Measurements from ENCODE around the gene AIMP1. TPM values are rescaled to one million over a fixed set of nuclear protein-coding genes. Genes with fewer than 3 reads are reported as not detected.

Gene AIMP1
- 10 to 100 TPM; 32.7 to 45.8 TPM for total RNA-seq
- long read RNA-seq, donor 1, transcript AIMP1-202 (7 exons, 2,586 nt): major isoform, 10 of 14 reads
- long read RNA-seq, donor 1, partial matches to known transcripts: 3 of 14 reads
- long read RNA-seq, donor 1, other reads (novel, unspliced or antisense): 1 of 14 reads
- long read RNA-seq, donor 2, transcript AIMP1-202 (7 exons, 2,586 nt): major isoform, 11 of 30 reads
- long read RNA-seq, donor 2, partial matches to known transcripts: 10 of 30 reads
- long read RNA-seq, donor 2, other reads (novel, unspliced or antisense): 9 of 30 reads

DNA sequence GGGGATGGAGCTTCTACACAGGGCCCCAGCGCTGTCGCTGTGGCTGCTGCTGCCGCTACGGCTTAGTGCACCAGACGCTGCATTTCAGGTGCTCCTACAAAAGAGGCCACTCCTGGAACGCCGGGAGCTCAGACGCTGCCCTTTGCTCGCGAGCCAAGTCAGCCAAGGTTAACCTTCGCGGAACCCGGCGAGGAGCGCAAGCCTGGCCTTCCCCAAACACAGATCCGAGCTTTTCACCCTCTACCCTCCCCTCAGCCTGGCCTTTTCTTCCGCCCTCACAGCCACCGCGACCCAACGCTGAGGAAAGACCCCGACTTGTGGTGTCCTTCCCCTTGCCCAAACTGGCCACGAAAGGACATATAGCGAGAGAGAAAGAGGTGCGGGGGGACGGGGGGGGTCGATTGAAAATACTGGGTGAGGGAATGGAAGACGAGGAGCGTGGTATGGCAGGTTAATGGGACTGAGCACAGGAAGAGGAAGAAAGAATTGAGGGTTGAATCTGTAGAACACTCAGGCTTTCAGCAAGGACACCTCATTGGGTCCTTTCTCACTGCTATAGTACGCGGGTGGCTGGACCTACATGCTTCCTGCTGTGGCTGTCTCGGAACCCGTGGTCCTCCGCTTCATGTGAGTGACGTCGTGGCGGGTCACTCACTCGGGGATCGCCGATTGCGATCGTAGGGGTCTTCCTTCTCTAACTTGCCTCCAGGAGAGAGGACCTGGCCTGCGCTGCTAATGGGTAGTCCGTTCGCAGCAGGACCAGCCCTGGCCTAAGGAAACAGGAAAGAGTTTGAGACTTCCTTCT is at the start of gene AIMP1, which contains the start of gene TBCK:
TSS of gene AIMP1 (plus strand) at position 583 of the 805 bp plus-strand sequence. CDS start 8,460 bp downstream, outside the sequence.
TSS of gene TBCK (minus strand) at position 242 of the 805 bp plus-strand sequence. CDS start 7,249 bp downstream, outside the sequence.
- intact Hi-C loops (cut with DNase I): no loop called here
- DNase-seq (ENCODE audit: low spot score): peak; percentile 96

DNA sequence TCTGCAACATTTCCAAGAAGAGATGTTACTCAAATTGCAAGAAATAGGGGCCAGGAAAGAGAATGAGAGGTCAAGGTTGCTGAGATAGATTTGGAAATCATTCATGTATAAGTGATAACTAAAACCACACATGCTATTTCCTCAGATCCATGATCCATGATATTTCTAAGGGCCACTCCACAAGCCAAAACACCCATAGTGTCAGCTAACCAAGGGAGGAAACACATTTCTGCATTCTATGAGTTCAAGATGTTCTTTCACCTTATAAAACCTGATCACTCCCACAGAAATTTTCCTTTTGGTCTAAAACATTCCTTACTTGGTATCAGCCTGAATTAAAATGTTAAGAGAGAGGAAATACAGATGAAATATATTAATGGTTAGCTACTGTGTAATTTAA is 47.6 kb upstream of the AIMP1 start:
- intact Hi-C loops (cut with DNase I): no loop called here
- no peak for DNase-seq (ENCODE audit: low spot score)

DNA sequence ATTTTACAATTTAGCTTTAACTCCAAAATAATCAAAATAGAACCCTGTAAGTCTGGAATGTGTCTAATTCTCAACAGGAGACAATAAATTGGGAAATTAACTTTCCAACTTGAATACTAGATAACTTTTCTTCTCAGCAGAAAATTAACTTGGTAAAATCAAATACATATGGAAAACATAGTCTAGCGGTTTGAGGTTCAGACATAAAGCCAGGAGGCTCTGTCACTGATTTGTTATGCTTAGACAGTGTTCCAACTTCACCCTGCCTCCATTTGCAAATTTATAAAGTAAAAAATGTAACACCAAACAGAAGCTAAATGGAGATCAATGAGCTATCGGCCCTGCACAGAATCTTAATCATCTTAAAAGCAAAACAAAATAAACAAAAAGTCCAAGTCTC is 46.6 kb upstream of the AIMP1 start:
- no peak for DNase-seq (ENCODE audit: low spot score)
- intact Hi-C loops (cut with DNase I): no loop called here

DNA sequence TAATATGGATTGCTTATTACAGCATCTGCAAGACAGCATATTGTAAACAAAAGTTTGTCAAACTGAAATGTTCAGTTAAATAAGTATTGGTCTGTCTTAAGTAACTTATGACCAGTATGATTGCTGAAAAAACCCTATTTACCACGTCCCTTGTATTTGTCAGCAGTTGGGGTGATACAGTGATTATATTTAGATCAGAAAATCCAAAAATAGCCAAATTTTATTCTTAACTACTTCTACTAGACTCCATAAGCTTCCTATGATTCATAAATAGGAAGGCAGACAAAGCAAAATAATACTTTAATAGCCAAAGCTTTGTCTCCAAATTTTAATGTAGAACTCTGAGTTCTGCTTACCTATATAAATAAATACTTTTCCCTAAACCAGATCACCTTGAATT is 45.6 kb upstream of the AIMP1 start:
- intact Hi-C loops (cut with DNase I): no loop called here
- DNase-seq (ENCODE audit: low spot score): no peak

DNA sequence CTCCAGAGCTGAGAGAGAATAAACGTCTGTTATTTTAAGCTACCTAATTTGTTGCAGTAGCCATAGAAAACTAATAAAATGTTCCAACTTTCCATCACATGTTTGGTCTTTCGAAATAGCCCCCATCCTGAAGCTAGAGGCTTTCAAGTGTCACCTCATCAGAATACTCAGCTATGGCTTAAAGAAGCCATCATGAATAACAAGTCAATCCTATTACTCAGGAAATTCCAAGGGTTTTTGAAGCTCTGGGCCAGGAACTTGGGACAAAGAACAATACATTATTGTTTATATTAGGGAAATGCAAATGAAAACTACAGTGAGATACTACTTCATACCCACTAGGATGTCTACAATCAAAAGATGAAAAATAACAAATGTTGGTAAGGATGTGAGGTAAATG is 42.5 kb upstream of the AIMP1 start:
- no peak for DNase-seq (ENCODE audit: low spot score)
- intact Hi-C loops (cut with DNase I): no loop called here

DNA sequence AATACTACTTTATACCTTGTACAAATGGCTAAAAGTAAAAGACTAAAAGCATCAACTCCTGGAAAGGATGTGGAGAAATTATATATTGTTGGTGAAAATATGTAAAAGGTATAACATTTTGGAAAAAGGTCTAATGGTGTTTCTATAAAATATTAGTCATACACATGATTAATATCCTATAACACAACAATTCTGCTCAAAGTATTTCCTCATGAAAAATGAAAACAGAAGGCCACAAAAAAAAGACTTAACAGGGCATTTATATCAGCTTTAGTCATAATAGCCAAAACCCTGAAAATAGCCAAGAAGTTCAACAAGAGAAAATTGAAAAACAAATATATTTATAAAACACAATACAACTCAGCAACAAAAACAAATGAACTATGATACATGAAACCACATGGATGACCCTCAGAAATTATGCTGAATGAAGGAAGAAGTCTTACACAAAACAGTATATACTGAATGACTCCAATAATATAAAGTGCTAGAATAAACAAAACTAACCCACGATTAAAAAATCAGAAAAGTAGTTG is 39.1 kb upstream of the AIMP1 start:
- DNase-seq (ENCODE audit: low spot score): no peak
- intact Hi-C loops (cut with DNase I): no loop called here

DNA sequence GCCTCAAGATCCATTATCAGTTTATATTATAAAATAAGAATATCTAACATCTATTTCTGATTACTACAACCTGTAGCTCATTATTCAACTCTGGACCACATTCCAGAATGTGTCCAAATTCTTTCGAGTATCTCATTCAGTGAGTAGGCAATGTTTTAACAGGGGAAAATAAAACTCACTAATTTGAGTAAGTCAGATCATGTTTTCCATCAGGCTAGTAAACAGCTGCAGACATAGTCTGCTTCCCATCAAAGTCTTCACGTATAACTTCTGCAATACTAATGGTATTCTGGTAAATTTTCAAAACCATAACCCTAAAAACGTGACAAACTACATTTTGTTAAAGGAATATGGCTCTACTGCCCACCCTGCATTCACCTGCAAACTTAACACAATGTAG is 32.1 kb upstream of the AIMP1 start:
- DNase-seq (ENCODE audit: low spot score): no peak
- intact Hi-C loops (cut with DNase I): no loop called here

DNA sequence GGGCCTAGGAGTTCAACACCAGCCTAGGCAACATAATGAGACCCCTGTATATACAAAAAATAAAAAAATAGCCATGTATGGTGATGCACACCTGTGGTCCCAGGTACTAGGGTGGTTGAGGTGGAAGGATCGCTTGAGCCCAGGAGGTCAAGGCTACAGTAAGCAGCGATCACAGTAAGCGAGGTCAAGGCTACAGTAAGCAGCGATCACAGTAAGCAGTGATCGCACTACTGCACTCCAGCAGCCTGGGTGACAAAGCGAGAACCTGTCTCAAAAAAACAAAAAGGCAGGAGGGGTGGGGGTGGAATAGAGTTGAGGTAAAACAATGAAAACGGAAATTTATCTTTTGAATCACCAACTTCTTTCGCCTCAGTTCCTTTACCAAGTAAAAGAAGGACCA is 29.7 kb upstream of the AIMP1 start:
- intact Hi-C loops (cut with DNase I): no loop called here
- no peak for DNase-seq (ENCODE audit: low spot score)

DNA sequence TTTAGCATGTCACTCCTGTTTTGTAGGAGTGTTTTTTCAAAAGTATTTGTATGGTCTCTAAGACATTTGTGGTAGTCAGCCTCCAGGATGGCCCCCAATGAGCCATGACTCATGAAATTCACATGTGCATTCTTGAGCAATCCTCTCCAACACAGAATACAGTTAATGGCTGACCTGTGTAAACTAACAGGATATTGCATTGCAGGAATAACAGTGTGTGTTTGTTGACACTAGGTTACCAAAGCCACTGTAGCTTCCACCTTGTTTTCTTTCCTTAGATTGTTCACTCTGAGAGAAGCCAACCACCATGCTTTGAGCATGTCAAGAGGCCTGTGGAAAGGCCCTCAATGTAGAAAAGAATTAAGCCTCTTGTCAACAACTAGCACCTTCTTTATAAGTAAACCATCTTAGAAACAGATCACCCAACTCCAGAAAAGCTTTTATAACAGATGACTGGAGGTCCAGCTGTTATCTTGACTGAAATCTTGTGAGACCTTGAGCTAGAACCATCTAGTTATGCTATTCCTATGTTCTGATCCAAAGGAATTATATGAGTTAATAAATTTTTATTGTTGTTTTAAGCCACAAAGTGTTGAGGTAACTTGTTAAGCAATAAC is 28.9 kb upstream of the AIMP1 start:
- intact Hi-C loops (cut with DNase I): no loop called here
- DNase-seq (ENCODE audit: low spot score): no peak

DNA sequence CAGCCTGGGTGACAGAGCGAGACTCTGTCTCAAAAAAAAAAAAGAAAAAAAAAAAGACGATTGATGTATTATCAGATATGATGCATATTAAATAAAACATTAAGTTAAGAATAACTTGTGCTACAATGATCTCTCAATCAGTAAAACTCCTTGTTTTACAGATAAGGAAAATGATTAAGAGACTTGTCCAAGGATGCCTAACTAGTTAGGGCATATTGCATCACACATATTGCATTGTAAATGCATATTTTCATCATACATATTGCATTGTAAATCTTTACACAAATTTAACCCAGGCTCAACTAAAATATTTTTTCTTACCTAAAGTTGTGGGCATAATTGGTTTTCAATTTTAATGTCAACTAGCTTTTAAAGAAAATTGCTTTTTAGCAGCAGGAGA is 26.6 kb upstream of the AIMP1 start:
- intact Hi-C loops (cut with DNase I): no loop called here
- DNase-seq (ENCODE audit: low spot score): no peak

DNA sequence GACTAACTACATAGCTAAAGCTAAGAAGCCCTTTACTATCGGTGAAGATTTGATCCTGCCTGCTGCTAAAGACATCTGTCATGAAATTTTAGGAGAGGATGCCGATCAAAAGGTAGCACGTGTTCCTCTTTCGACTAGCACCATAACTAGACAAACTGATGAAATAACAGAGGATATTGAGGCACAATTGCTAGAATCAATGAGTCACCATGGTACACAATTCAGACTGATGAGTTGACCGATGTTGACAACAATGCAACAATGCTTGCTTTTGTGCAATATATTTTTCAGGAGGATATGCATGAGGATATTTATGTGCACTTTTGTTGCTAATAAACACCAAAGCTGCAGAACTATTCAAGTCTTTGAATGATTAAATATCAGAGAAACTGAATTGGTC is 24.7 kb upstream of the AIMP1 start:
- intact Hi-C loops (cut with DNase I): no loop called here
- no peak for DNase-seq (ENCODE audit: low spot score)

DNA sequence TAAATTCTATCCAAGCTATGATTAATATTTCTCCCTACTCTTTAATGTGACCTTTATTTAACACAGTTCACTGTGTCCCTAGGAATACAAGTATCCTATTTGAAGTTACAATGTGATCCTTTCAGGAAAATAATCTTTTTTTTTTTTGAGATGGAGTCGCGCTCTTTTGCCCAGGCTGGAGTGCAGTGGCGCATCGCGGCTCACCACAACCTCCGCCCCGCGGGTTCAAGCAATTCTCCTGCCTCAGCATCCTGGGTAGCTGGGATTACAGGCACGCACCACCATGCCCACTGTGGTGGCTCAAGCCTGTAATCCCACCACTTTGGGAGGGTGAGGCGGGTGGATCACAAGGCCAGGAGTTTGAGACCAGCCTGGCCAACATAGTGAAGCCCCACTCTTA is 22.3 kb upstream of the AIMP1 start:
- DNase-seq (ENCODE audit: low spot score): no peak
- intact Hi-C loops (cut with DNase I): no loop called here

DNA sequence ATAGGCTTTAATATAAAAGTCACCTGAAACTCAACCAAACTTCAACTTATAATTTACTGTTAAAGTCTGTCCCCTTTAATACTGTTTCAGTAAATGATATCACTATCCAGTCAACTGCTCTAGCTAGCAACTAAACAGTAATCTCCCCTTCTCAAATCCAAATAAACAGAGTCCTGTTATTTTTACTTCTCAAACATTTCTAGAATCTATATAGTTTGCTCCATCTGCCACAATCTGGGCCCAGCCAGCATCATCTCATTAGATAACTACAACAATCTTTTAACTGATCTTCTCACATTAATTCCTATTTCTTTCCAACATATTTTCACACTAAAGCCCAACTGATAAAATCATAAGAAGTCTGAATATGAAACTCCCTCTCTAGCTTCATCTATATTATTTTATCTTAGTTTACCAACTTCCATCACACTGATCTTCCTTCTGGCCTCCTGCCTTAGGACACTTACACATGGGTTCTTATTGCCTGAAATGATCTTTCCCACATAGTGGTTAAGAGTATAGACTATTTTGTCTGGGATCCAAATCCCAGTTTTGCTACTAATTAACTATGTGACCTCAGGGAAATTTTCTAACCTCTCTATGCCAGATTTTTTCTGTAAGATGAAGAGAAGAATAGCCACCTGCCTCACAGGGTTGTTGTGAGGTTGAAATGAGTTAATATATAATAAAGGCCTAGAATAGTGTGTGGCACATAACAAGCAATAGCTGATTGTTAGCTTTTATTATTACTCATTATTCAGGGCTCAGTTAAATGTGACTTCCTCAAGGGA is 18.9 kb upstream of the AIMP1 start:
- intact Hi-C loops (cut with DNase I): no loop called here
- DNase-seq (ENCODE audit: low spot score): no peak

DNA sequence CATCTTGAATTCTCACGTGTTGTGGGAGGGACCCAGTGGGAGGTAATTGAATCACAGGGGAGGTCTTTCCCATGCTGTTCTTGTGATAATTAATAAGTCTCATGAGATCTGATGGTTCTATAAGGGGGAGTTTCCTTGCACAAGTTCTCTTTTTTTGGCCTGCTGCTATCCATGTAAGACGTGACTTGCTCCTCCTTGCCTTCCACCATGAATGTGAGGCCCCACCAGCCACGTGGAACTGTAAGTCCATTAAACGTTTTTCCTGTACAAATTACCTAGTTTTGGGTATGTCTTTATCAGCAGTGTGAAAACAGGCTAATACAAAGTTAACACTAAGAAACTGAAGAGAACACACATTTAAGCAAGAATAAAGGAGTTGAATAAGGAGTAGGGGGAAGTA is 16.4 kb upstream of the AIMP1 start:
- no peak for DNase-seq (ENCODE audit: low spot score)
- intact Hi-C loops (cut with DNase I): no loop called here

DNA sequence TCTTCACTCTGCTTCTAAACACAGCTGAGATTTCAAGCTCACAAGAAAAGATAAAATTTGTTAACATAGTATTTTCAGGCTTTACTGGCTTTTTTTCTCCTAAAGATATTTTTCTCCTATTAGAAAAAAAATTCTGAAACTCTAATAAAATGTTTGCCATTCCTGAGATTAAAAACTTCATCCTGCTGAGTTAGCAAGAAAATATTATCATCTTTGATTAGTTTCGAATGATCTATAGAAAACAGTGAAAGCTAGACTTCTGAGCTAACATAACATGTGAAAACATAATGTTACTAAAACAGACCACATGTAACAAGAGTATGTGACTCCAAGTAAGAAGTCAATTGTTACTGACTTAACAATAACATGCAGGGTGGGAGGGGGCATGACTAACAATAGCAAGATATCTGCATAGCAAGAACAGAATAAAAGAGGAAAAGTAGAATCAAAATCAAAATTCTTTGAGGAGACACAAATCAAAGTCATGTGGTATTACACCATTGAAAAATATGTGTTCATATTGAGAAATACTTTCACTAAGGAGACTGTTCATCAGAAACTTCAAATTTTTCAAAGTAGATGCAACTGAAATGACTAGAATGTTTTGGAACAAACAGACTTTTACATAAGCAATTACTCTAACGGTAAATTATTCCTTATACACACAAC is 14.8 kb upstream of the AIMP1 start:
- intact Hi-C loops (cut with DNase I): no loop called here
- DNase-seq (ENCODE audit: low spot score): no peak

DNA sequence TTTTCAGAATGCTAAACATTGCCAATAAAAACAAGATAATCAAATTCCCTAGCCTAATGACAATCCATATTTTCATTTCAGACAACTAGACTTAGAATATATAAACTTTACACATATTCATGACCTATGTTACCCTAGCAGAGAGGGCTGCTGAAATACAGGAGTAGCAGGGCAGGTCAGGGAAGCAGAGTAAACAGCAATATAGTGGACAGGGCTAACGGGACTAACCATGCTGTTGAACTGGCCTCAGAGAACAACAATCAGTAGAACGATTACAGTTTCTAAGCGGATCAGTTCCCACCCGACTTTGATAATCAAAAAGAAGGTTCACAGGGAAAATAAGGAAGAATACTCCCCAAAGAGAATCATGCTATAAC is 14.3 kb upstream of the AIMP1 start:
- intact Hi-C loops (cut with DNase I): no loop called here
- DNase-seq (ENCODE audit: low spot score): no peak

DNA sequence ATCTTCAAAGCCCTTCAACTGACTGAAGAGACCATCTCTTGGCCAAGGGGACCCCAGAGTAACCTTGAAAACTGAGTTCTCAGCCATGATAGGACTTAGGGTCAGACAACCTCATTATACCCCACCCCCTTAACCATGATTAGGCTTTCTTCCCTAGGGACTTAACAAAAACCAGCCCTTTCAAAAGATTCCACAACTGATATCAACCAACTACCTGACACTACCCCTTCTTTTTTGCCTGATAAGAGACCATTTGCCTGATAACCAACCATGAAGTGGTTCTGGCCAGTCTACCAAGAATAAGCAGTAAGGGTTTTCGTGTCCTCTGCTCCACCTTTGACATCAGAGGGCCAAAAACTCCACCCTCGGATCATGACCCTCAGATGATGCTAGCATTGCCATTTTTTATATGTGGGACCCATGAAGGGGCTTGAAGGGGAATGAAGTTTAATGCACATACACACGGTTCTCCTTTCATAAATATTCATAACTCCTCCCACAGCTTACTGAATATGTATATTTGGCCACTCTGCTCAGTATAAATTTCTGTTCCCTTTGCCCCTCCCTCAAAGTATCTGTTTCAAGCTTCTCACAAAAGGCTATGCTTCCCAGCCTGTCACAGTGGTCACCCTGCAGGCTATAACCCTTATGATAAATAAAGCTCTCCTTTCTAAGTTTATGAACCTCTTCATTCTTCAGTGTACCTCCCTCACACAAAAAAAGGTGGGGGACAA is 12.6 kb upstream of the AIMP1 start:
- intact Hi-C loops (cut with DNase I): no loop called here
- no peak for DNase-seq (ENCODE audit: low spot score)

DNA sequence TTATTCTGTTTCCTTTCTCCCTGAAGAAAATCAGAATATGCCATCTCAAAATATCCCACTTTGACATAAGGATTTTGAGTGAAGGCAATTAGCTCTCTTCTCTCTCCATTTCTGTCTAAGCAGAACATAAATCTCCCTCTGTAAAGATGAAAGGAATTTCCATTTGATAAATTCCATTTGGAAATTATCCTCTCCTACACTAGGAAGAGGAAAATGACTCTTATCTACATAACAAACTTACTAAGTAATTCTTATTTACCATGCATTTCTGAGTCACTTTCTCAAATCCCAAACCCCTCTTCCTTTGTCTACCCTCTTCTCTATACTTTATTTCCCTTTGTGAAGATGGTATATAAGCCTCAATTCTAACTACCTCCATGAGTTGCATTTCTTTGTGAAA is 11.7 kb upstream of the AIMP1 start:
- intact Hi-C loops (cut with DNase I): no loop called here

More for the DNA sequence above, 11.7 kb upstream of the AIMP1 start:
- DNase-seq (ENCODE audit: low spot score): no peak

All from posterior vena cava (tissue), 2 donors.